CD4-positive, alpha-beta T cell treated with Interleukin-6 at 100 ng/mL for 8 hours (primary cell): ENCODE results near the gene MYL6B.
A peak's percentile ranks its signal among the peaks of the same experiment; 100 is the strongest.

Experiments used
- DNase-seq: peaks from one replicate; pipeline ENCODE4 v3.0.0-alpha.2; 2020; ENCODE audit warnings: mixed read lengths, low spot score

Gene MYL6B

GRCh38 chr12:56122637-56123036 is 29.8 kb upstream of the MYL6B start:
- DNase-seq: no peak

GRCh38 chr12:56124133-56124532 is 28.3 kb upstream of the MYL6B start:
- DNase-seq: no peak

- DNase-seq: no peak
Observed at GRCh38 chr12:56126732-56127239, 25.6 kb upstream of the MYL6B start.

- DNase-seq: no peak
Observed at GRCh38 chr12:56127485-56127887, 24.9 kb upstream of the MYL6B start.

GRCh38 chr12:56127888-56128669 is 24.3 kb upstream of the MYL6B start, which contains the start of gene ESYT1:
Gene ESYT1 (plus strand): TSS chr12:56128267. CDS start chr12:56128320, 53 bp downstream.
- peak; percentile 100 for DNase-seq

GRCh38 chr12:56128670-56129205 is 23.6 kb upstream of the MYL6B start:
- no peak for DNase-seq

- DNase-seq: peak; percentile 84
Observed at GRCh38 chr12:56129206-56129941, 23.0 kb upstream of the MYL6B start.

GRCh38 chr12:56129942-56130495 is 22.4 kb upstream of the MYL6B start:
- no peak for DNase-seq

GRCh38 chr12:56130876-56131275 is 21.5 kb upstream of the MYL6B start:
- DNase-seq: no peak

GRCh38 chr12:56134897-56135296 is 17.5 kb upstream of the MYL6B start:
- no peak for DNase-seq

GRCh38 chr12:56137853-56138571 is 14.4 kb upstream of the MYL6B start:
- DNase-seq: no peak

GRCh38 chr12:56141946-56142784 is 10.2 kb upstream of the MYL6B start:
- DNase-seq: no peak

- peak; percentile 38 for DNase-seq
Observed at GRCh38 chr12:56143217-56143616, 9.2 kb upstream of the MYL6B start.

GRCh38 chr12:56143870-56144269 is 8.5 kb upstream of the MYL6B start:
- DNase-seq: no peak

GRCh38 chr12:56145217-56145616 is 7.2 kb upstream of the MYL6B start:
- no peak for DNase-seq

GRCh38 chr12:56146492-56147460 is 5.6 kb upstream of the MYL6B start:
- DNase-seq: no peak

- DNase-seq: no peak
Observed at GRCh38 chr12:56150563-56150962, 1.8 kb upstream of the MYL6B start.

- DNase-seq: peak; percentile 66
Observed at GRCh38 chr12:56151672-56152131, 685 bp upstream of the MYL6B start.
